Heart left ventricle (tissue), 13 donors: ENCODE results near the gene LNX1.

ENCODE experiments used
- CTCF ChIP-seq, 12 donors: fragments of 200-600 bp; sonication (generic) in 4 of 12; IDR thresholded peaks; one replicate each; pipeline versions ENCODE4 v1.5.0 to v1.8.0; 2018 to 2022; ENCODE audit warnings: antibody characterized with exemption in 12 of 12, mild to moderate bottlenecking in 5 of 12
- POLR2A ChIP-seq, 2 donors: fragments of 450-650 bp; IDR thresholded peaks; one replicate each; pipeline ENCODE4 v1.6.1; 2017; ENCODE audit warnings: antibody characterized with exemption in 2 of 2, mild to moderate bottlenecking in 2 of 2, moderate library complexity in 2 of 2
- donor health status: ischemic (EF 13 %, LVEDD 7.1; RV severe dilation, severe dysfunction).
- donor health status: DM: no; HTN: yes; CAD: no.
- donor health status: DM: no; HTN: no; CAD: no.
- donor health status: ischemic (EF 25% LVEDD 6.9; RV normal size, moderate dysfunction).
- donor health status: ischemic (EF 25% LVEDD 5.7; RV mildly dilated, moderate dysfunction).
- donor health status: ischemic (EF 35%, LVEDD 5.7; RV mildly dilated, moderate dysfunction).
- donor health status: nonischemic (EF 11% LVEDD 7.7; RV severe dilation, severe dysfunction).
- donor health status: DM: yes; HTN: yes; CAD: no.
- donor health status: PGD.
- donor health status: ischemic (EF 29% LVEDD 5.4; RV normal size, mild dysfunction).
- donor health status: nonischemic (EF 23%, LVEDD 6.1; RV moderate dilation, normal function).

- no peak for TF ChIP-seq CTCF (IDR thresholded peaks at IDR 0.05)
- no peak for TF ChIP-seq POLR2A (IDR thresholded peaks at IDR 0.05)
Measured at GRCh38 chr4:53574528-53574927, 16.8 kb downstream of the LNX1 start.
